ENCODE results near the gene JAKMIP2.

GRCh38 chr5:147767048-147767447, 15.5 kb downstream of the JAKMIP2 start:
- TF ChIP-seq CTCF (IDR thresholded peaks at IDR 0.05), result no peak
- no peak for TF ChIP-seq ATF3 (CRISPR knock-in tag; conservative IDR thresholded peaks at IDR 0.05)
- no peak for TF ChIP-seq RELA (CRISPR knock-in tag; IDR thresholded peaks at IDR 0.05; ENCODE audit: borderline replicate concordance)
- TF ChIP-seq PRDM15 (CRISPR knock-in tag; IDR thresholded peaks at IDR 0.05), result no peak
- no peak for TF ChIP-seq SOX15 (CRISPR knock-in tag; IDR thresholded peaks at IDR 0.05)
- TF ChIP-seq ESRRA (CRISPR knock-in tag; IDR thresholded peaks at IDR 0.05; ENCODE audit: borderline replicate concordance), result no peak
- TF ChIP-seq, protein P1, sequence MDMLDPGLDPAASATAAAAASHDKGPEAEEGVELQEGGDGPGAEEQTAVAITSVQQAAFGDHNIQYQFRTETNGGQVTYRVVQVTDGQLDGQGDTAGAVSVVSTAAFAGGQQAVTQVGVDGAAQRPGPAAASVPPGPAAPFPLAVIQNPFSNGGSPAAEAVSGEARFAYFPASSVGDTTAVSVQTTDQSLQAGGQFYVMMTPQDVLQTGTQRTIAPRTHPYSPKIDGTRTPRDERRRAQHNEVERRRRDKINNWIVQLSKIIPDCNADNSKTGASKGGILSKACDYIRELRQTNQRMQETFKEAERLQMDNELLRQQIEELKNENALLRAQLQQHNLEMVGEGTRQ (CRISPR knock-in tag; IDR thresholded peaks at IDR 0.05), result no peak
- no peak for TF ChIP-seq ZNF121 (CRISPR knock-in tag; IDR thresholded peaks at IDR 0.05)
- TF ChIP-seq TCF7 (CRISPR knock-in tag; IDR thresholded peaks at IDR 0.05; ENCODE audit: low read depth), result no peak
